K562 (cell line): Measurements from ENCODE around the gene C4orf50. TPM values are rescaled to one million over a fixed set of nuclear protein-coding genes. Genes with fewer than 3 reads are reported as not detected.

Source experiments
- HMGXB4 ChIP-seq: sonication (generic); formaldehyde crosslinking; IDR thresholded peaks from 2 replicates; pipeline ENCODE4 v1.8.1; 2023; ENCODE audit warnings: mild to moderate bottlenecking, missing genetic modification reagents
- NFIC ChIP-seq: fragments of 450-650 bp; IDR thresholded peaks from 2 replicates; pipeline ENCODE4 v1.6.1; 2017; ENCODE audit warnings: mild to moderate bottlenecking, inconsistent platforms
- PHTF2 ChIP-seq: fragments of 250-450 bp; sonication (Bioruptor Pico); IDR thresholded peaks from 2 replicates; pipeline ENCODE4 v1.5.0; 2021; ENCODE audit warnings: mild to moderate bottlenecking
- ZBTB40 ChIP-seq, 2 experiments: fragments of 450-650 bp in 1 of 2; sonication (generic) in 1 of 2; formaldehyde crosslinking in 1 of 2; IDR thresholded peaks; 2 replicates each; pipeline versions ENCODE4 v1.7.1 to v1.9.0; 2016 to 2022; ENCODE audit warnings: inconsistent platforms in 1 of 2, mild to moderate bottlenecking in 1 of 2, missing genetic modification reagents in 1 of 2
- polyA plus RNA-seq, 8 experiments: library from polyadenylated mRNA; depleted of rRNA in 4 of 8; stranded (reverse) in 5 of 8; unstranded in 3 of 8; fragments of >200 nt; fragmentation: Nextera tagmentation in 2 of 8; fragmentation: Illumina TruSeq in 1 of 8; extraction: Ambion mirVana in 2 of 8; extraction: Trizol in 1 of 8; gene quantifications; 2 replicates each; pipeline versions ENCODE4 v1.2.1 to v1.2.3, GENCODE V29; 2011 to 2014; ENCODE audit warnings: inconsistent platforms in 1 of 8, missing spikeins in 1 of 8
- total RNA-seq, 7 experiments: library from RNA; depleted of rRNA in 6 of 7; stranded (reverse); fragments of >200 nt in 6 of 7; fragmentation: Illumina TruSeq in 2 of 7; extraction: Trizol in 2 of 7; gene quantifications; 2 replicates each; pipeline versions ENCODE4 v1.2.1 to v1.2.3, GENCODE V29; 2011 to 2021; ENCODE audit warnings: low replicate concordance in 1 of 7

Gene C4orf50
- total and polyA plus RNA-seq, 9 of the 15 experiments (the other 6 are each of a cell fraction or from before 2014, with no cell fraction given): not detected

- TF ChIP-seq ZBTB40 (IDR thresholded peaks at IDR 0.05) (no peak), ZBTB40 (CRISPR knock-in tag; IDR thresholded peaks at IDR 0.05) (no peak), PHTF2 (no peak), NFIC (no peak), HMGXB4 (CRISPR knock-in tag) (no peak)
- TF ChIP-seq, all 486 proteins: peak for 0
Measured at GRCh38 chr4:5882947-5883346, 135.3 kb downstream of the C4orf50 start (continued).
